SK-N-SH (cell line): ENCODE results near the gene SLC5A7.

Source experiments
- CTCF ChIP-seq: fragments of 200-600 bp; sonication (generic); IDR thresholded peaks from 2 replicates; pipeline ENCODE4 v1.6.1; 2017; ENCODE audit warnings: antibody characterized with exemption, mild to moderate bottlenecking, moderate library complexity
- JUND ChIP-seq: IDR thresholded peaks from 2 replicates; pipeline ENCODE4 v1.4.0; 2012
- NRF1 ChIP-seq: IDR thresholded peaks from 2 replicates; pipeline ENCODE4 v1.6.1; 2012; ENCODE audit warnings: low read depth, mild to moderate bottlenecking, low read length
- POLR2AphosphoS5 ChIP-seq: IDR thresholded peaks from 2 replicates; pipeline ENCODE4 v1.6.1; 2012; ENCODE audit warnings: low read depth, low read length
- RAD21 ChIP-seq: IDR thresholded peaks from 2 replicates; pipeline ENCODE4 v1.6.1; 2012; ENCODE audit warnings: mild to moderate bottlenecking, low read length
- TAF1 ChIP-seq: IDR thresholded peaks from 2 replicates; pipeline ENCODE4 v1.6.1; 2012; ENCODE audit warnings: low read depth, mild to moderate bottlenecking, low read length, moderate library complexity, borderline replicate concordance

GRCh38 chr2:108023776-108024175 lies 37.5 kb downstream of the SLC5A7 start:
- TF ChIP-seq CTCF (no peak), POLR2AphosphoS5 (no peak), TAF1 (no peak), NRF1 (no peak), RAD21 (no peak), JUND (no peak)
